NCI-H1694 treated with DMSO at 0.1 percent for 48 hours (cell line): ENCODE results near the gene RAB36.

ENCODE experiments used
- DNase-seq: peaks from one replicate; lab custom pipeline; 2025; lab: John Stamatoyannopoulos, UW

The RAB36 gene, protein sequence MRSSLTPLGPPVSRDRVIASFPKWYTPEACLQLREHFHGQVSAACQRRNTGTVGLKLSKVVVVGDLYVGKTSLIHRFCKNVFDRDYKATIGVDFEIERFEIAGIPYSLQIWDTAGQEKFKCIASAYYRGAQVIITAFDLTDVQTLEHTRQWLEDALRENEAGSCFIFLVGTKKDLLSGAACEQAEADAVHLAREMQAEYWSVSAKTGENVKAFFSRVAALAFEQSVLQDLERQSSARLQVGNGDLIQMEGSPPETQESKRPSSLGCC

DNA sequence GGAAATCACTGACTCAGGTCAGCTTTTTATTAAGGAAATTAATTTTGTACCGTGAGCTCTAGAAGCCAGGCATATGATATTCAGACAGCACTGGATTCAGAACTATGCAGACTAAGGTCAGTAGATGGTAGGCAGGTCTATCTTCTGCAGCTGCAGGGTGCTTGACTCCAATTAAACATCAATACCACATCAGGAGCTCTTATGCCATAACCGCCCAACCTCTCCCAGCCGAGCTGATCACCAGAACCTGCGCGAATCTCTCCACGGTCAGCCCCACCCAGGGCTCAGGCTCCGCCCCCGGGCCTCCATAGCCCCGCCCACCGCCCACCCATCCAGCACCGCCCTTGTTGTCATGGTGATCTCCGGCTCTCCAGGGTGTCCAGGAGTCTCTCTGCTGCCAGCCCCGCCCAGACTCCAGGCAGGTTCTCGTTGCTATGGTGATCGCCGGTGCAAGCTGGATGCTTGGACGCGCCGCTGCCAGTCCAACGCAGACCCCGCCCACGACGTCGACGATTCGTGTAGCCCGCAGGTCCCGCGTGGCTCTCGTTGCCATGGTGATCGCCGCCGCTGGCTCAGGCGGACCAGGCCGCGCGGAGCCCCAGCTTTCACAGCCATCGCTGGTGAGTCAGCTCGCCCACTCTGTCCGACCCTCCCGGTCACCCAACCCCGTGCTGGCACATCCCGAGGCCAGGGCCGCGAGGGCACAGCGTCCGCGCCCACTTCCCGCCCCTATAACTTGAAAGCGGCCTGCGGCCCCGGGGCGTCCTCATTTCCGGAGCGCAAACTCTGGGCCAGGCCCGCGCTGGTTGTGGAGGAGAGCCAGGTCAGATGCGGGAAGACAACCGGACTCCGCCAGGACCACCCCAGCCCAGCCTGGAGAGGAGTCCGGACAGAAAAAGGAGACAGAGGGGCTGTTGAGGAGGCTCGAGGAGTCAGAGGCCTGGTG, at the start of gene RAB36:
Gene RAB36, plus strand, starts transcription at position 546 of the 946 bp plus-strand sequence. CDS start 1,140 bp downstream, outside the sequence.
- no peak for DNase-seq

DNA sequence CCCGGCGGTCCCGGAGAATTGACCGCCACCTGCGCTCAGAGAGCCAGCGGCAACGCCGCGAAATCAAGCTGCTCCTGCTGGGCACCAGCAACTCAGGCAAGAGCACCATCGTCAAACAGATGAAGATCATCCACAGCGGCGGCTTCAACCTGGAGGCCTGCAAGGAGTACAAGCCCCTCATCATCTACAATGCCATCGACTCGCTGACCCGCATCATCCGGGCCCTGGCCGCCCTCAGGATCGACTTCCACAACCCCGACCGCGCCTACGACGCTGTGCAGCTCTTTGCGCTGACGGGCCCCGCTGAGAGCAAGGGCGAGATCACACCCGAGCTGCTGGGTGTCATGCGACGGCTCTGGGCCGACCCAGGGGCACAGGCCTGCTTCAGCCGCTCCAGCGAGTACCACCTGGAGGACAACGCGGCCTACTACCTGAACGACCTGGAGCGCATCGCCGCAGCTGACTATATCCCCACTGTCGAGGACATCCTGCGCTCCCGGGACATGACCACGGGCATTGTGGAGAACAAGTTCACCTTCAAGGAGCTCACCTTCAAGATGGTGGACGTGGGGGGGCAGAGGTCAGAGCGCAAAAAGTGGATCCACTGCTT, 49.4 kb upstream of the RAB36 start:
- DNase-seq: no peak

DNA sequence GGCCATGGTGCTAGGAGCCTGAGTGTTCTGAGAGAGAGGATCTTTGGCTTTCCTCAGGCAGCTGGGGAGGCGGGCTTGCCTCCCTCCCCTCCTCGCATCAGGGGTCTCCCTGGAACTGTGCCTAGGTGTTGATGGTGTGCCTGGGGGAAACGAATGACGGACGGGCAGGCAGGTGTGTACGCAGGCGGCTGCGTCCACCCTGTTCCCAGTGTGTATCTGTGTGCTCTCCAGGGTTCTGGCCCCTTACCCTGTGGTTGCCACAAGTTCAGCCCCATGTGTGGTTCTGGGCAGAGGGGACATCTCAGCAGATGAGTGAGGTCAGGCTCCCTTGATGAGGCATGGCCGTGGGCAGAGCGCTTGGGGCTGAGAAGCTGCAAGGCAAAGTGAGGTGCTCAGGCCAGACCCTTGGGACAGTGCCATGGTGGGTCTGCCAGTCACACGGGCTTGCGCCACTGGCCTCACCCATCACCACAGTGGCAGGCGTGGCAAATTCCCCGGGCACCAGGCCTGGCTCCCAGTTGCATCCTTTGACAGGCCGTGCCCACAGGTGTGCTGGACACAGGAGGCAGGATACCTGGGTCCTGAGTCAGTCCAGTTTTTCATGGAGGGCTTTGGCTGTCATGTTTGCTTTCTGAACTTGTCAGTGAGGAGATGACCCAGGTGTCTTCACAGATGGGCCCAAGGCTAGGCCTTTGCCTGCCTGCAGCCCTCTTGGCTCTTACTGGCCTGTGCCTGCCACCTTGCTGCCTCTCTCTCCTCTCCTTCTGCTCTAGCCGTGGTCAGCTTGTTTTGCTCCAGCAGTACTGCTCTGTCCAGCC, 47.7 kb upstream of the RAB36 start:
- no peak for DNase-seq

DNA sequence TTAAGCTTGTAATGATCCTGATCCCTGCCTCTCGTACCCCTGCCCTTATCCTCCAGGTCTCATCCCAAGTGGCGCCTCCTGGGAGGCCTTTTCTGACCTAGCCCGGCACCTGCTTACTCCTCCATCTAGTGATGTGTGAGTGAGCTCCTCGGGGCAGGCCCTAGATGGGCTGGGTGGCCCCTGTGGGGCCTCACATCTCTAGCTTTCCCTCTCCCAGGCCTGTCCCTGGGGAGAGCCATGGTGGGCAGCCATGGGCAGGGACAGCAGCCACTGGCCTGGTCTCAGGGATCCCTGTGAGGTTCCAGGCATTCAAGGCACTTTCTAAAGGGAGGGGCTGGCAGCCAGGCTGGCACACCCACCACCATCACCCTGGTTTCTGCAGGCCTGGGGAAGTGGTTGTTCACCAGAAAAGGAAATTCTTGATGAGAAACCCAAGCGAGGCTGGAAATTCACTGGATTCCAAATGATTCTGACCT, 47.0 kb upstream of the RAB36 start:
- no peak for DNase-seq

DNA sequence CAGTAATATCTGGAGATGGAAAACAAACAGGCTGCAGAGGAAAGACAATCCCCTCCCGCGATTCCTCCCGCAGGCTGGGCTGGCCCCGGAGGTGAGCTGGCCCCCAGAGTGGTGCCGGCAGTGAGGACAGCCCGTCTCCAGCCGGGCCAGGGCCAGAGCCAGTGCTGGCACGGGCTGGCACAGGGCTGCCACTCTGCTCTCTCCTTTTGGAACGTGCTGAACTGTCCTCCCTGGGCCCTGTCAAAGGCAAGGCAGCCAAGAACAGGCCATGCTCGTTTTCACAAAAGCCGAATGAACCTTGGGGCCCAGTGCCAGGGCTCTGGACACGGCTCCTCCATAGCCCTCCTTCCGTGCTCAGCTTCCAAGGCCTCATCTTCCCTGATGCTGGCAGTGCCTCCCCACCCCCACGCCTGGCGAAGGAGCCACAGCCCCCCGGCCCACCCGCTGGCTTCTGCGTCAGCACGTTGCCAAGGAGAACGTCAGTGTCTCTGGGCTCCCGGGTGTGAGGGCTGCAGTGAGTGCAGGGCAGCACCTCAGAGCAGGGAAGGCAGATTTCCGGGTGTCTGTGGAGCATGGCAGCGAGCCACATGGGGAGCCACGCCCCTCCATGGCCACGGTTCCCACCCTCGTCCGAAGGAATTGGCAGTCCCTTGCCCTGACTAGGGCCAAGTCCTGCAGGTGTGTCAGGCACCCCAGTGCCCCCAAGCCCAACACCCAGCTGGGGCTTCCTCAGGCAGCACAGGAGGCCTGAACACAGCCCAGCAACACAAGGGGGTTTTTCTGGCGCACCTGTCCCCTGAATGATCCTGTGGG, 46.4 kb upstream of the RAB36 start:
- no peak for DNase-seq

DNA sequence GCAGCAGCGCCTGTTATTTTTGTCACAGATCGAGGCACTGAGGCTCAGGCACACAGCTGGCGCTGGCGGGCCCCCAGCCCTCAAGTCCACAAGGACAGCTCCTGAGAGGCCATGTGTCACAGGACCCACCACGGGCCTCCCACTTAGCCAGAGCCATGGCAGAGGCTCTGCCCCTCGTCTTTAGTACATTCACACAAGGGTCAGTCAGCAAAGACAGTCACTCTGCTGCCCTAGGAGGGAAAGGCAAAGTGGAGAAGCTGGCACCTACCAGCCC, 45.8 kb upstream of the RAB36 start:
- DNase-seq: no peak

DNA sequence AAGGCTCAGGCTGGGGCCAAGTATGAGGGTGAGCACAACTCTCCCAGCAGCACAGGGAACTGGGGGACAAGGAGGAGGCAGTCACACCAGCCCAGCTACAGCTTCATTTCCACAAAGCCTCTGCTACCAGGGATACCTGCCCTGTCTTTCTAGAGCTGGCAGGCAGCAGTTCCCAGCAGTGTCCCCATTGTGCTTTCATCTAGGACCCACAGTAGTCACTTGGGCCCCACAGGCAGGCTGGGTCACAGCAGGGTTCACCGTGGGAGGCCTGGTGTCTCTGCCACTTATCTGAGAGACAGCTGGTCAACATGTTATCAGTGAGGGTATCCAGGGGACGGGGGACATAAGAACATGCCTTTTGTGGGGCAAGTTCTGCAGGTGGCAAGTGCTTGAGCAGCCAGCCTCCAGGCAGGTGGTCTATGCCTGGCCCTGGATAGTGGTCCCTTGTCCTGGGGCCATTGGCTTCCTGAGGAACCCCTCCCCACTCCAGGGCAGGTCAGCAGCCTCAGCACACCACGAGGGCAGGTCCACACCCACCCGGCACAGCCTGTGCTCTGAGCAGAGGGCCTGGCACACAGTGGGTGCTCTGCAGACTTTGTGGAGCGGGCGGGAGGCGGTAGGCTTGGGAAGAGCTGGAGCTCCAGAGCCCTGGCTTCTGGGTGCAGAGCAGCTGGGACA, 45.0 kb upstream of the RAB36 start:
- no peak for DNase-seq

DNA sequence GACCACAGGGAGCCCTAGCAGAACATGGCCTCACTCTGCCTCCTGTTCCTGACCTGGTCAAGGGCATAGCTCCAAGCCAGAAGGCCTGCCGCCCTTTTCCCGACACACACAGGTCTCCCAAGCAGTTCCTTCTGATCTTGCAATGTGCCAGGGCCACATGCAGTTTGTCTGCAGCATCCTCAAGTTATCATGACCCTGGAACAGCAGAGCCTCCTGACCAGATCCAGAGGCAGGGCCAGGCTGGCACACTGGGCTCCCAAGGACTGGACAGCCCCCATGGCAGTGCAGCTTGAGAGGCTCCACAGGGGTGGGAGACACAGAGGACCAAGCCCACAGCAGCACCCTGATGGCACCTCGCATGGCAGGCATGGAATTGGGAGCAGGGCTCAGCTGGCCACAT, 43.8 kb upstream of the RAB36 start:
- no peak for DNase-seq

DNA sequence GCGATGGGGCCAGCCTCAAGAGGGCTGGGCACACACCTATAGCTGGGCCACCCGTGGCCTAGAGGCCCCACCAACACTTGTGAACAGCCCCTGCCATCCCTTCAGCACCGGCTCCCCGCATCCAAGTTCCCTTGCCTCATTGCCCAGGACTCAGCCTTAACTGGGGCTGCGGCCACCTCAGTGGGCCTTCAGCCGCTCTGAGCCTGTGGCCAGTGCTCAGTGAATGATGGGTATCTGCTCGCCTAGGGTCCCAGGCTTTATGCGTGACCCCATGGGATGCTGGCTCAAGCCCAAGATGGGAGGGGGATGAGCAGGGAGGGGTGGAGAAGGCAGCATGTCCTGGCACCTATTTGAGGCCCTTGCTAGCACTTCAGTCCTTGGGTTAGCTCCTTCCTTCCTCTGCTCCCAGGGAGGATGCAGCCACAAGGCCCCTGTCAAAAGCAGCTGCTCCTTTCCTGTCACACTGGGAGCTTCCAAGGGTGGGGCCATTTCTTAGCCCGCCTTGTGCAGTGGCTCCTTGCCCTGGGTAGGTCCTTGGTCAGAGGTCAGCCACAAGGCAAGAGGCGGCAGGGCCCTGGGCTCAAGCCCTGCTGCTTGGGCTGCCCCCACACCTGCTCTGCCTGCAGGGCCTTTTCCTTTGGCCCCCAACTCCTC, 43.1 kb upstream of the RAB36 start:
- no peak for DNase-seq

DNA sequence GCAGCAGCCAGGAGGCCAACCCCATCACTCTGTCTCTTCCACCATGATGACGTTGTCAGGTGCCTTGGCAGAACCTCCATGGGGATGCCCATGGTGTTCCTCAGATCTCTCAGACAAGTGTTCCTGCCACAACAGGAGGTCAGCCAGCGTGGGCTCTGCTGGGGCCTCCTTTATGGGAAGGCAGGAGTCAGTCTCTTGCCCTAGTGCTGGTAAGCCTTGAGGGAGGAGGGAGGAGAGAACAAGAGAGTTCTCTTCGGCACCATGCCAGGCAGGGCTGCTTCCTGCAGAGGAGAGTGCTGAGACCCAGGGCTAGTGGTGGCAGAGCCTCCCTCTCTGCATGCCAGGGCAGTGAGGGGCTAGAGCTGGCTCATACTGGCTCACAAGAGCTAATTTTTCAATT, 42.5 kb upstream of the RAB36 start:
- no peak for DNase-seq

DNA sequence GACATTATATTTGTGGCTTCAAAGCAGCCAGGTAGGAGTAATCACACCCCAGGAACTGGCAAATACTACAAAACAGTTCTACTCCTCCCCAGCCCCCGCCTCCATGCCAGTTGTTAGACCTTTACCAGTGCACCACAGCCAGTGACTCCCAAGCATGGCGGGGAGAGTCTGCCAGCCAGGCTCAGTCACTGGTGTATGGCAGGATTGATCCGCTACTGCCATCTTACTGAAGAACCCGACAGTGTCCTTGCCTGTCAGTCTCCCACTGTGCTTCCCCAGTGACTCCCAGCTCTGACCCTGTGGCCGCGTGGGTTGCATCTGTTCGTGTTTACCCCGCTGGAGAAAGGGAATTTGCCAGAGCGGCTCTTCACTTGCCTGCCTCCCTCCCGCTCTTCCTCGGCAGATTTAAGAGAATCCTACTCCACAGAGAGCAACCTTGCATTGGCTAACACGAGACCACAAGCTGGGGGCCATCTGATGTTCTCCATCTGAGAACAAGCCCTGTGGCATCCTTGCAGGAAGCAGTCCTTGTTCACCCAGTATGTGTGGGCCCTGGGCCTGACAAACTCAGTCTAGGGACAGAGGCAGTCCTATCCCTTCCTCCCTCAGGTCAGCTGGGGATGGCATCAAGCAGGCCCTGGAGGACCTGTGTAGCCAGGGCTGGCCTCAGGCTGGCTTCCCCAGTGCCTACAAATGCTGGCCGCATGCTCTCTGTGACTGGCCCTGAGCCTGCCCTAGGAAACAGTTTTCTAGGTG, 41.9 kb upstream of the RAB36 start:
- DNase-seq: no peak

DNA sequence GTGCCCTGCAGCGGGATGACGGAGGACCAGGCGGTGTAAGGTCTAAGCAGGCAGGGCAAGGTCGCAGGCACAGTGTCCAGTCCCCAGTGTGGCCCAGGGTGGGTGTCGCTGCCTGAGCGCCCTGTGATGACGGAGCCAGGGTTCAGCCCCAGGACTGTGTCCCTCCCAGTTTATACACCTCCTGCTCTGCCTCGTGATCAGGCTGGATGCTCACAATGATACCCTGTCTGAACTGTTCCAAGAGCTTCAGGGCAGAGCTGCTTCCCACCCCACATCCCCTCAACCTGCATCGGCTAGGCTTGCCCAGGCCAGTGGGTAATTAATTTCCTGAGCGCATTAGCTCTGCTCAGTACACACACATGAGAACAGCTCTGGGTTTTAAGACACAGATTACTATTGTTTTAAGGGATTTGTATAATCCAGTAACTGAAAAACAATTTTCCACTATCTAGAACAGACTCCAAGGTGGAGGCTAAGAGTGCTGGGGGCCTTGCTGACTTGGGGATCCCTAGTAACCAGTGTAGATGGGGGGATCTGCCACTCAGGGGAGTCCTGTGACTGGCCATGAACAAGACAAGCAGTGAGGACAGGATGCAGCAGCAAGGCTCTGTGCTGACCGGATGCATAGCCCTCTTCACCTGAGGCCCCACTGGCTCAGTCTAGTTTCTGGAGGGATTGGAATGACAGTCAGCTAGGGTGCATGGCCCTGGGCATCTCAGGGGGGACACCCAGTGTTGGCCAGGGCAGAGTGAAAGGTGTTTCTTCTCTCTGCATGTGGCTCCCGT, 40.9 kb upstream of the RAB36 start:
- DNase-seq: no peak

DNA sequence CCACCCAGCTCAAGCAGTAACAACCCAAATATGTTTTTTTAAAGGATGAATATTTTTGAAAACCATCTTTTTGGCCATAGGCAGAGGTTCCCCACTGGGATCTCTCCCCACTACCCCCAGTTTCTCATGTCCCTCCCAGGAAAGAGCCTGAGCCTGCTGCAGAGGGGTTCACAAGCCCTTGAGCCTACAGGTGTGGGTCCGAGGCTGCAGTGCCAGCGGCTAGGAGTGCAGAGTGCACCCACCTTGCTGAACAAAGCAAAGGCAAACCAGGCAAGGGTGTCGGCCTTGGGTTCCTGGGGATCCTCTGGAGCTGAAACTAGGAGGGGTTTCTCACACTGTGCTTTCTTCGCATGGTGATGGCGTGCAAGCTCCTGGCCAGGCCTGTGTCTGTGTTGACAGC, 40.0 kb upstream of the RAB36 start:
- DNase-seq: no peak

DNA sequence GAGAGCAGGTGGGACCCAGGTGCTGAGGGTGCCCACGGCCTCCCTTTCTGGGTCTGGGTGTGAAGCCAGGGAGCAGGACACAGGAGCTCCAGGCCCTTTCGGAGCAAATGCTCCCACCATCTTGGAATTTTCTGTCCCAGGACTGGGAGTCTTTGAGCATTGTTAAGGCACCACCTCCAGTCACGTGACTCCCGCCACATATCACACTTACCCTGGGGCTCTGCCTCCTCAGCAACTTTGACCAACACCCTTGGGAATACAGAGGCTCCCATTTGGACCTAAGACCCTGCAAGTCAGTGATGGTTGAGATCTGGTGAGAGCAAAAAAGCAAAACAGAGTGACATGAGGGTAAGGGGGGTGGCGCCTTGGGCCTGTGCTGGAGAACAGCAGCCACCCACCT, 39.4 kb upstream of the RAB36 start:
- no peak for DNase-seq

DNA sequence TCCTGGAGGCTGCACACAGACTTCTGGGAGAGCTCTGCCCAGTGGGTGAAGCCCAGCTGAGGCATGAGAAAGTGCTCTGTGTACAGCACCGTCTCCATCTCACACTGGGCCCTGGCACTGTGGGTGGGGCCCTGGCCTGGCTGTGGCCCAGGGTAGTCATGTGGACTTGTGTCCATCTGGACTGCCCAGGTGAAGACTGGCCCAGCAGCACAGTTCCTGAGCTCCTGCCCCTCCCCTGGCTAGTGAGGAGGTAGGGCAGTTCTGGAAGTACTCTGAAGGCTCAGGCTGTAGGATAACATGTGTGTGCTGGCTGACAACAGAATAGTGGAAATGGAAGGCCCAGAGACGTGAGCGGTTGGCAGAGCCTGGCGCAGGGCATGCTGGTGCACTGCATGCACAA, 38.9 kb upstream of the RAB36 start:
- no peak for DNase-seq

DNA sequence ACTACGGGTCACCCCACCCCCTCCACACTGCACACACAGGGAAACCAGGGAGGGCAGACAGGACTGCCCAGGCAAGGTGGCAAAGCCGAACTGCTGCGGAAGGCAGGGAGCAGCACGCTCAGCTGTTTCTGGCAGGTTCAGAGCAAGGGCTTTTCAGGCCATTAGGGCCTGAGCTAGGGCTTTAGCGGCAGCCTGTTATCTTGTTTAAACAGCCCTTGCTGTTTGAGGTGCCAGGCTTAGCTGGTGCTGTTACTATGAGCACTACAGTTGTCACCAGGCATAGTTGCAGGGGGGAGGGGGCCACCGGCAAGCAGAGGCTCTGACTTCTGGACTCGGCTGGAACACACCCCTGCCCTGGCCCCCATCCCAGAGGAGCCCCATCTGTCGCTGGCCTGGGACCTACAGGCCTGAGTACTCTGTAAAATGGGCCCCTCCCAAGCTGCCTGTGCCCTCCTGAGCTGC, 38.3 kb upstream of the RAB36 start:
- peak; percentile 56 for DNase-seq

DNA sequence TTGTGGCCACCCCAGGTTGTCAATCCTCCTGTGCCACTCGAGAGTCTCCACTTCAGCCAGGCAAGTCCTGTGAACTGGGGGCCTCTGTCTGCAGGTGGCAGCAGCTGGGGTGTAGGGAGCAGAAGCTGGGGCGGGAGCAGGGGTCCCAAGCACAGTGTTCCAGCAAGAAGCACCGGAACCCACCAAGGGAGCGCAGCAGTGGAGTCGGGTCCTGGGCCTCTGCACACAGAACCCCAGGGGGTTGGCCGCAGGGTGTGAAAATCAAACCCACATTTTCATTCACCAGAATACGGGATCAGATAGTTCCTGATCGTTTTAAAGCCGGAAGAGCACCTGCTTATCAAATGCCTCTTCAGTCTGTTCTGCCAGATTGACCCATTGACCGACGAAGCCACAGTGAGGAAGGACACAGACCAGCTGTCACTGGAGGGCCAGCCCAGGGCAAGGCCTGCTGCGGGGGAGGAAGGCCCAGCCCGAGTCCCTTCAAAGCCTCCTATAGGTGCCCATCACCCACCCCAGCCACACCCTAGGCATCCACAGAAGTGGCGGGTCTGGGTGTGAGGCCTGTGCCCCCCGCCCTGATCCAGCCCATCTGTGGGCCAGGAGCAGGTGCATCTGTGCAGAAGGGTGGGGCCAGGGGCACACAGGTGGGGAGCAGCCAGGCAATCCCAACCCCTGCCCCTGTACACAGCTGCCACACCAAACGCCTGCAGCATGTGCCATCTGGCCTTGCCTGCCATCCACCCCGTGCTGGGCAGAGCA, 37.6 kb upstream of the RAB36 start:
- peak; percentile 45 for DNase-seq
